AG08395 (cell line): ENCODE data around the gene TFCP2L1.

Source experiments
- DNase-seq: peaks from one replicate; pipeline ENCODE4 v3.0.0; 2012; ENCODE audit warnings: mixed read lengths, low spot score

The TFCP2L1 gene

DNA sequence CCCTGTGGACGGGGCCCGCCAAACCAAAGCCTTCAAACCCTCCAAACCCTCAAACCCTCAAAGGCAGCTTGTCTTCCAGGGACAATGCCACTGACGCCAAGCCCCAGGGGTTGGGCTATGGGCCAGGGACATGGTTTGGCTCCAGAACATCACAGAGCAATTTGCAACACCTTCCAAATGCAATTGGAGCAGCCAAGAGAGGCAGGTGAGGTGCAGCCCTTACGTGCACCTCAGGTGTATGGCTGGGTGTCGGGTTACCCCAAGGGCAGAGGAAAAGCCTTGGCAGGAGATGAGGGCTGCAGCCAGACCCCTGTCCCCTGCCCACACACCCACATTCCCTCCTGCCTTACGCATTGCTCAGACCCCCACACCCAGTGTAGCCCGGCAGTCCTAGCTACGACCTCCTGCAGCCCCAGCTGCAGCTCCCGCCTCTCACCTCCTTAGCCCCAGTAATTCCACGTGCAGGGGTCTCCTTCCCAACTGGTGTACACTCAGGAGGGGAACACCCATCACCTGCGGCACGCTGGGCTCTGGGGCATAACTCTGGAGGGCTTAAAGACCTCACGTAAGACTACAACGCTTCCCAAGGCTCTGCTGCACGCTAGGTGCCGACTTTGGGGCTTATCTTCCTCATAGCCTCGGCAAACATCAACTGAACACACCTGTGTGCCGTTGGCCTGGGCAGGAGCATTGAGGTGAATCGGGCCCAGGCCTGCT, 88.7 kb downstream of the TFCP2L1 start:
- no peak for DNase-seq

GRCh38 chr2:121195036-121195435, 90.0 kb downstream of the TFCP2L1 start:
- DNase-seq = no peak

- no peak for DNase-seq
Observed at GRCh38 chr2:121194626-121195025, 90.4 kb downstream of the TFCP2L1 start.

GRCh38 chr2:121193185-121193584, 91.8 kb downstream of the TFCP2L1 start:
- no peak for DNase-seq

- no peak for DNase-seq
Observed at GRCh38 chr2:121192576-121192975, 92.4 kb downstream of the TFCP2L1 start.

GRCh38 chr2:121191191-121192170, 93.5 kb downstream of the TFCP2L1 start:
- DNase-seq = no peak

- no peak for DNase-seq
Observed at GRCh38 chr2:121189661-121190381, 95.2 kb downstream of the TFCP2L1 start.

- DNase-seq = no peak
Observed at GRCh38 chr2:121189011-121189410, 96.0 kb downstream of the TFCP2L1 start.

DNA sequence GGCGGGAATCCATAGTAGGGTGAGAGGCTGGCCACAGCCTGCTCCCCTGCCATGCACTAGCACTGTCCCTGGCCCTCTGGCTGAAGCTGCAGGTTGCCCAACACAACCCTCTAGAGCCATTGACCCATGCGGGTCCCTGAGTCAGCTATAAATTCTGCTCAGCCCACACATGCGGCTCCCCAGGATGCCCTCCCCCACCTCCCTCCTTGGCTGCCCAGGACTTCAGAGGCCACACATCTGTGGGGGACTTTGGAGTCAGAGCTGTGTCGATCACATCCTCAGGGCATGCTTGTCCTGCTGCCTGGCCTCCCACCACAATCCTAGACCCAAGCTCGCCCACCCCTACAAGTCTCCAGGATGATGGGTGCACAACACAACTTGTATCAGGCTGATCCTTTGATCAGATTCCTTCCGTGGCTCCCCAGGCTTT, 97.0 kb downstream of the TFCP2L1 start:
- DNase-seq = no peak

DNA sequence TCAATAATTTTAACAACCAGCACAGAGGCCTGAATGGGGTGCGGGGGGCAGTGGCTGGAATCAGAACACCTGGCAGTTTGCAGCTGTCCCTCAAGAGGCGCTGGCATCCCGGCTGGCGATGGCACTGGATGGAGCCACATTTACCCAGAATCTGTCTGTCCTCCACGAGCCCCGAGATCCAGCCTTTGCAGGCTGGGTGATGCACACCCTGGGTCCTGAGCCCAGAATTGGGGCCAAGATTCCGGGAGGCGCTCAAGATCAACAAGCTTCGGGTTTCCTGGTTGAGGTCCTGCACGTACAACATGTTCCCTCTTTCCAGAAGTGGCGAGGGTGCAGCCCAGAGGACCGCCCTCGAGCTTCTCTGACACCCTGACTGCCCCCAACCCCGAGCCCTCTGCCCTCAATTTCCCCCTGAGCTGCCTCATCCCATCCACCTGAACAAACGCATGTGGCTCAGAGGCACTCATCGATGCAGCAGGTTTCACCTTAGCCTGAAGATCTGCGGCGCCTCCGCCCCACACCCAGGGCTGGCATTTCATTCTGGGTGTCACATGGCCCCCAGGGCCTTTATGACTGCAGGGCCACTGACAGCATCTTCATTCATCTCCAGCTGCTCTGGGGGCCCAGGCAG, 97.5 kb downstream of the TFCP2L1 start:
- no peak for DNase-seq

DNA sequence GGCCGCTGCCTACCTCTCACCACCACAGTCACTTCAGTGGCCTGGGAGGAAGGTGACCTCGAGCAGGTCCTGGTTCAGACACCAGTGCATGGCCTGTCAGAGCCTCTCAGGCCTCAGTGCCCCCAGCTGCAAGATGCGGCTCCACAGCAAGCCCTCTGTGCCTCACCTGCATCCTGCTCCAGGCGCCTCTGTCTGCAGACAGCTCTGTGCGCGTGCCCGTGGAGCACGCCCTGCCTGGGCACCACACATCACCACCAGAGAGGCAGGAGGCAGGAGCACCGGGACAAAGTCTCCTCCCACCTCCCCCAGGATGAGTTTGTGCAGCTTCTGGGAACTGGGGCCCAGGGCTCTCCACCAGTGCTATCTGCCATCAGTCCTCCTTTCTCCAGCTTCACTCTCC, 98.7 kb downstream of the TFCP2L1 start:
- DNase-seq = no peak

DNA sequence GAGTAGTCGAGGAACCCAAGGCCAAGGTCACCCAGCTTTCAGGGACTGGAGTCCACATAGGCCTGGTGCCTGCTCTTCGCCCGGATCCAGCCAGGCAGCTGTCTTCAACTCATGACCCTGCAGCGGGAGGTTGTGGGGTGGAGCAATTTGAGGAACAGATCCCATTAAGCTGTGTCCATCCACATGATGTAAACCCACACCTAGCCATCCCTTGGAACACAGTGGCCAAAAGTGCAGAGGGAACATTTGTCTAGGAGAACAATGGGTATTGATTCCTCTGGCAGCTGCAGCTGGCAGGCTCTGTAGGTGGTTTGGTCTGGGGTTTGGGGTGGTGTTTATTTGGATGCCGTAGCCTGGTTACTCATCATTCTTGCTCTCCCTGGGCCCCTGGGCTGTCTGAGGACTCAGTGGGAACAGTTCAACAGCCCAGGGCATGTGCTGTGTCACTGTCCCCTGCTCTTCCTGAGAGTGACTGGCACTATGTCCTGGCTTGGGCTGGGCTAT, 99.4 kb downstream of the TFCP2L1 start:
- no peak for DNase-seq

GRCh38 chr2:121185111-121185510, 99.9 kb downstream of the TFCP2L1 start:
- DNase-seq = no peak

DNA sequence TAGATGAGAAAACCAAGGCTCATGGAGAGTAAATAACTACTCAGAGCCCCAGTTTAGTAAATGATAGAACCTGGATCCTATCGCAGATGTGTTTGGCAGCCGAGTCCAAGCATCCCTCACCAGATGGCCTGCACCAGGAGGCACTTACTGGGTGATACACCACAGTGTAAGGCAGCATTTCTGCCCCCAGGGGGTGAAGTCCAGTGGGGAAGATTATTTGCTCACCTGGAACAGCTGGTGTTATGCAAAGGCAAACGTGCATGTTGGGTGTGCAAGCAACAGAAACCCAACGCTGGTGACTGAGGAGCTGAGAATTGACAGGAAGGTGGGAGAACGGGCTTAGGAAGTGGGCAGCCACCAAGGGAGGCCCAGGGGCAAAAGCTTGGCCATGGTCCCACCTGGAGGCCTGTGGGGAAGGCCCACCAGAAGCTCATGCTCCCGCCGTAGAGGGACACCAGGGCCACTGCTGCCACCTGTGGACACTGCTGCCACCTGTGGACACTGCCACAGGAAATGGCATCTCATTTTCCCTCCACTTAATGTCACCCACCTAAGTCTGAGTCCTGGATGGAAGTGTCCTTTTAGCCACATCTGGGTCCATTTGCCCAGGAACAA, 100.6 kb downstream of the TFCP2L1 start:
- no peak for DNase-seq

- DNase-seq = no peak
Observed at GRCh38 chr2:121182520-121182919, 102.5 kb downstream of the TFCP2L1 start.

GRCh38 chr2:121179467-121179866, 105.5 kb downstream of the TFCP2L1 start:
- no peak for DNase-seq

DNA sequence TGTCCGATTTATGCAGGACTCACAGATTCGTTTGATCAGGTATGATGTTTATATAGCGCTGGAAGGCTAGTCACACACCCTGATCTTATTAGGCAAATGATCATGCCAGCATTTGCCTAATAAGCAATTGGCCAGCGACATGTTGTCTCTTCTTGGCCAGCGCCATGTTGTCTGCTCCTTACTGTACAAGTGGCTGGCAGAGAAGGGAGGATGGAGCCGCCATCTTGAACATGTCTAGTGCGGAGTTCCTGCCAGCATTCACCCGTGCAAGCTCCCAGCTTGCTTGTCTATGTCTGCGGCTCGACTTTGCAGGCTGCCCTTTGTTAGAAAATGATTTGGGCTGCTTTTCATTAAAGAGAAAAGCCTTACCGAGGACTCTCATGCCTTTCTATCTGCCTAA, 106.3 kb downstream of the TFCP2L1 start:
- DNase-seq = no peak

DNA sequence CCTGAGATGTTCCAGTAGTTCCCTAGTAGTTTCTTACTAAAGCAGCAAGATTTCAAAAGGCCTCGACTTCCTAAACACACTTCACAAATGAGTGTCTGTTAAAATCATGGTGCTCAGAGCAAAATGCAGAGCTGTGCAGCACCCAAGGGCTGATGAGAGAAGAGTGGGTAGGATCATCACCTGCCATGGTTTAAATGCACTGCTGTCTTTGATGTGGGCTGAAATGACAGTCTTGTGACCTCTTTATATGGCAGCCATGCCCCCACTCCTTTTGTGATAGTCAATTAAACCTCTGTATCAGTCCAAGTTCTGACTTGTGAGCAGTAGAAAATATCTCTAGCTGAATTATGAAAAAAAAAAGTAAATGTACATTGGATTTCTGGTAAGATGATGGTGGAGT, 107.1 kb downstream of the TFCP2L1 start:
- DNase-seq = no peak

GRCh38 chr2:121175326-121175725, 109.7 kb downstream of the TFCP2L1 start:
- no peak for DNase-seq

GRCh38 chr2:121173806-121174205, 111.2 kb downstream of the TFCP2L1 start:
- no peak for DNase-seq

DNA sequence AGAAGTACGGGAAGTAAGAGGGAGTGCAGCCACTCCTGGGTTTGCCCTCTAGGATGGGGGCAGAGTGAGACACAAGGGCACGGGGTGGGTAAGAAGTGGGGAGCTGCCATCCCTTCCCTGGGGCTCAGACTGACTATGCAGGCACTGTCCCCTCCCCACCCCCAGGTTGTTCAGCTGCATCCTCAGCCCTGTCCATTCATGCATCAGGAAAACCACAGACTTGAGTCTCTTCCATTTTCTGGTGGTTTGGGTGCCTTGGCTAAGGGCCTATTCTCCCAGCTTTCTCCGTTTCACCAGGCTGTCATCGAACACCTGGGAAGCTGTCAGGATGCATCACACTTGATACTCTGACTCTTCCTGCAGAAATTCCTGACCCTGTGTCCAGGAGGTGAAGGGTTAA, 111.9 kb downstream of the TFCP2L1 start:
- no peak for DNase-seq
